ENCODE measurements around the gene CAVIN2. TPM values are rescaled to one million over a fixed set of nuclear protein-coding genes. Genes with fewer than 3 reads are reported as not detected.

Gene CAVIN2, protein sequence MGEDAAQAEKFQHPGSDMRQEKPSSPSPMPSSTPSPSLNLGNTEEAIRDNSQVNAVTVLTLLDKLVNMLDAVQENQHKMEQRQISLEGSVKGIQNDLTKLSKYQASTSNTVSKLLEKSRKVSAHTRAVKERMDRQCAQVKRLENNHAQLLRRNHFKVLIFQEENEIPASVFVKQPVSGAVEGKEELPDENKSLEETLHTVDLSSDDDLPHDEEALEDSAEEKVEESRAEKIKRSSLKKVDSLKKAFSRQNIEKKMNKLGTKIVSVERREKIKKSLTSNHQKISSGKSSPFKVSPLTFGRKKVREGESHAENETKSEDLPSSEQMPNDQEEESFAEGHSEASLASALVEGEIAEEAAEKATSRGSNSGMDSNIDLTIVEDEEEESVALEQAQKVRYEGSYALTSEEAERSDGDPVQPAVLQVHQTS
- total RNA-seq (10 to 100 TPM; 17.5 to 41.9 (median 32.9) TPM), polyA plus RNA-seq (10 to 100 TPM; 11.9 to 16.8 (median 14.4) TPM)
- long read RNA-seq, donor 1, transcript CAVIN2-201 (2 exons, 3,229 nt), result major isoform, 18 of 18 reads
- long read RNA-seq, donor 1, partial matches to known transcripts, result 0 of 18 reads
- long read RNA-seq, donor 1, other reads (novel, unspliced or antisense), result 0 of 18 reads
- long read RNA-seq, donor 2, transcript CAVIN2-201 (2 exons, 3,229 nt), result major isoform, 16 of 16 reads
- long read RNA-seq, donor 2, partial matches to known transcripts, result 0 of 16 reads
- long read RNA-seq, donor 2, other reads (novel, unspliced or antisense), result 0 of 16 reads
- long read RNA-seq, donor 3, transcript CAVIN2-201 (2 exons, 3,229 nt), result major isoform, 34 of 34 reads
- long read RNA-seq, donor 3, partial matches to known transcripts, result 0 of 34 reads
- long read RNA-seq, donor 3, other reads (novel, unspliced or antisense), result 0 of 34 reads
- long read RNA-seq, donor 4, transcript CAVIN2-201 (2 exons, 3,229 nt), result major isoform, 27 of 29 reads
- long read RNA-seq, donor 4, partial matches to known transcripts, result 0 of 29 reads
- long read RNA-seq, donor 4, other reads (novel, unspliced or antisense), result 2 of 29 reads
- long read RNA-seq, donor 5, transcript CAVIN2-201 (2 exons, 3,229 nt), result major isoform, 134 of 137 reads
- long read RNA-seq, donor 5, partial matches to known transcripts, result 0 of 137 reads
- long read RNA-seq, donor 5, other reads (novel, unspliced or antisense), result 3 of 137 reads
- long read RNA-seq, donor 6, transcript CAVIN2-201 (2 exons, 3,229 nt), result major isoform, 34 of 38 reads
- long read RNA-seq, donor 6, partial matches to known transcripts, result 0 of 38 reads
- long read RNA-seq, donor 6, other reads (novel, unspliced or antisense), result 4 of 38 reads
- long read RNA-seq, donor 7, transcript CAVIN2-201 (2 exons, 3,229 nt), result major isoform, 9 of 9 reads
- long read RNA-seq, donor 7, partial matches to known transcripts, result 0 of 9 reads
- long read RNA-seq, donor 7, other reads (novel, unspliced or antisense), result 0 of 9 reads
- long read RNA-seq, donor 8, transcript CAVIN2-201 (2 exons, 3,229 nt), result major isoform, 33 of 61 reads
- long read RNA-seq, donor 8, partial matches to known transcripts, result 28 of 61 reads
- long read RNA-seq, donor 8, other reads (novel, unspliced or antisense), result 0 of 61 reads
- long read RNA-seq, donor 9, transcript CAVIN2-201 (2 exons, 3,229 nt), result major isoform, 9 of 9 reads
- long read RNA-seq, donor 9, partial matches to known transcripts, result 0 of 9 reads
- long read RNA-seq, donor 9, other reads (novel, unspliced or antisense), result 0 of 9 reads
- long read RNA-seq, donor 10, partial matches to known transcripts, result 0 of 4 reads
- long read RNA-seq, donor 10, other reads (novel, unspliced or antisense), result 0 of 4 reads

DNA sequence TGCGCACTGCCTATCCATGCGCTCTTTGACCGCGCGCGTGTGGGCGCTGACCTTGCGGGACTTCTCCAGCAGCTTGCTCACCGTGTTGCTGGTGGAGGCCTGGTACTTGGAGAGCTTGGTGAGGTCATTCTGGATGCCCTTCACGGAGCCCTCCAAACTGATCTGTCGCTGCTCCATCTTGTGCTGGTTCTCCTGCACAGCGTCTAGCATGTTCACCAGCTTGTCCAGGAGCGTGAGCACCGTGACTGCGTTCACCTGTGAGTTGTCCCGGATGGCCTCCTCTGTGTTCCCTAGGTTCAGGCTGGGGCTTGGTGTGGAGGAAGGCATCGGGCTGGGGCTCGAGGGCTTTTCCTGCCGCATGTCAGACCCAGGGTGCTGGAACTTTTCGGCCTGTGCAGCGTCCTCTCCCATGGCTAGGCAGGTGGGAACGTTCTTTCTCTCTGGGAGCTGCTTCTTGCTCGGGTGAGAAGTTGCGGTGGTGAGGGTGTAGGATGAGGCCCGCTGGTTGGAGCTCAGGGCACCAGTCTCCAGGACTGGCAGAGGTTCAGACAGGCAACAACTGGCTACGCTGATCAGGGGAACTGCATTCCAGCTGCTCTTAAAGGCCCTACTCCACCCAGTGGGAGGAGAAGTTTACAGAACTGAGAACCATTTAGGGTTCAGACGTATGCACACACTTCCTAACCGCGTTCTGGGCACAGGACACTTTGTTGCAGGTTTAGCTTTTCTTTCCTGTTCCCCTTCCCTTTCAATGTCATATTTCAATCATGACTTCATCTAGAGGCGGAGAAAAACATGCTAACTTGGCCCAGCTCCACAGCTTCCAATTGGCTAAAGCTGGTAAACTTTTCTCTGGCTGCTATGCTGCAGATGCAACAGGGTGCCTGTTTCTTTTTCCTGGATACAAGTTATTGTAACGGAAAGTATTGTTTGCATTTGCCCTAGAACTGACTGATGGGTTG is at the start of gene CAVIN2:
Gene CAVIN2 (minus strand): TSS at position 574 of the 962 bp plus-strand sequence. CDS start 163 bp downstream, at position 411.
- H3K4me1 ChIP-seq (replicated peaks in 1 of 2), result peaks cover 0 to 5% of the 10 kb centered on the region in 2 donors
- H3K36me3 ChIP-seq (replicated peaks in 1 of 2), result no peaks in the 10 kb centered on the region
- peak within 1 kb of the TSS in 3 of 4 donors; percentile 5 to 49 (median 10) for H3K4me3 ChIP-seq
- no peaks in the 10 kb centered on the region for H3K9me3 ChIP-seq (replicated peaks in 1 of 3)
- peak; percentile 34 to 77 (median 48) for DNase-seq
- intact Hi-C loops (cut with DNase I), result no loop called here
- peak within 1 kb of the TSS in 3 of 5 donors; percentile 24 to 83 (median 36) for H3K27ac ChIP-seq
- WGBS, 4 donors, result 40 to 65% (median 50%) methylated on average over 24 to 31 of the region's 31 CpGs
- H3K27me3 ChIP-seq, result peaks cover 4% of the 10 kb centered on the region
- peak; percentile 24 to 48 for TF ChIP-seq POLR2A (IDR thresholded peaks at IDR 0.05)
- TF ChIP-seq CTCF (IDR thresholded peaks at IDR 0.05), result no peak

GRCh38 chr2:191895743-191896142 is 48.9 kb upstream of the CAVIN2 start:
- Histone ChIP-seq H3K9me3 (replicated peaks in 1 of 3) (no peaks in the 10 kb centered on the region), H3K4me1 (replicated peaks in 1 of 2) (peaks cover 0 to 6% of the 10 kb centered on the region in 2 donors), H3K27ac (no peak overlapping the region), H3K36me3 (replicated peaks in 1 of 2) (no peaks in the 10 kb centered on the region), H3K27me3 (no peaks in the 10 kb centered on the region), H3K4me3 (no peak overlapping the region)
- intact Hi-C loops (cut with DNase I), result no loop called here
- no peak for TF ChIP-seq POLR2A (IDR thresholded peaks at IDR 0.05)
- TF ChIP-seq CTCF (IDR thresholded peaks at IDR 0.05), result no peak
- DNase-seq, result no peak
- WGBS, 4 donors, result 69 to 78% (median 74%) methylated on average over 2 of the region's 2 CpGs

- 93 to 95% (median 94%) methylated on average over 4 of the region's 4 CpGs for WGBS, 4 donors
- H3K27ac ChIP-seq, result no peak overlapping the region
- H3K4me3 ChIP-seq, result no peak overlapping the region
- intact Hi-C loops (cut with DNase I), result no loop called here
- H3K36me3 ChIP-seq (replicated peaks in 1 of 2), result no peaks in the 10 kb centered on the region
- no peaks in the 10 kb centered on the region for H3K9me3 ChIP-seq (replicated peaks in 1 of 3)
- TF ChIP-seq POLR2A (IDR thresholded peaks at IDR 0.05) (no peak), CTCF (IDR thresholded peaks at IDR 0.05) (no peak)
- no peak for DNase-seq
- H3K27me3 ChIP-seq, result no peaks in the 10 kb centered on the region
- H3K4me1 ChIP-seq (replicated peaks in 1 of 2), result peaks cover 0 to 6% of the 10 kb centered on the region in 2 donors
These were observed 48.3 kb upstream of the CAVIN2 start for GRCh38 chr2:191895195-191895594.
